ENCODE data around the gene COL28A1. TPM values are rescaled to one million over a fixed set of nuclear protein-coding genes. Genes with fewer than 3 reads are reported as not detected.

COL28A1 gene
- 1 to 10 TPM in 3 of 4 donors, under 1 TPM in 1; 0.60 to 4.4 (median 4.1) TPM for total RNA-seq

DNA sequence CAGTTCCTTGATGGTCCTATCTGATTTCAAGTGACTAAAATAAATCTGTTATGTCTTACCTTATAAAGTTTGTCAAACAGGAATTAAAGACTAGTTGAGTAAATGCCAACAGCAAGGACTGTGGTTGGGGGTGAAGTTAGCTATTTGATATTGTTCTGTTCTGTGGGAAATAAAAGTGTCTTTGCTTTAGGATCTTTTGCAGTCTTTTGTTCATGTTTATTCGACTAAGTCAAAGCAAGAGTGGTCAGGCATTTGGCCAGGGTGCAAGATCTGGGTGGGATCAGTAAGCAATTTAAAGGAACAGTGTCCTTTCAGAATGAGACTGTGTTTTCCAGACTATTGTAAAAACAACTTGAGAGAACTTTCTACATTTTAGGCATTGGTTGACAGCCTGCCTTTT lies at the start of gene COL28A1:
COL28A1 (minus strand) TSS at position 183 of the 400 bp plus-strand sequence. CDS start 2,998 bp downstream, outside the sequence.
- DNase-seq, result no peak
- Histone ChIP-seq H3K27me3 (no peaks in the 10 kb centered on the region), H3K27ac (no peak within 1 kb of the TSS), H3K4me3 (no peak within 1 kb of the TSS), H3K9me3 (no peaks in the 10 kb centered on the region), H3K4me1 (peaks cover 0 to 4% (median 0%) of the 10 kb centered on the region in 4 donors), H3K36me3 (no peaks in the 10 kb centered on the region)
- in situ Hi-C loops (cut with MboI; ENCODE audit: low pct_ligation_motif_present in 1 of 4, low pct_unique_long_range_greater_than_20kb in 1 of 4, low sequenced_read_pairs in 3 of 4), result loop anchor here in 3 of 4 donors (5.0 to 10.0 kb wide), 4 partner anchors 101 to 431 kb away; no protein-coding TSS in a partner anchor
- 29 to 45% methylated on average over 1 of the region's 1 CpG for WGBS, 2 donors (ENCODE audit: low coverage in 1 of 2)
- intact Hi-C loops (cut with DNase I; ENCODE audit: low total_unique reads), result no loop called here
- no peak for TF ChIP-seq EP300 (IDR thresholded peaks at IDR 0.05; ENCODE audit: low read depth)
- no peak for TF ChIP-seq POLR2A (IDR thresholded peaks at IDR 0.05)
- no peak for TF ChIP-seq POLR2AphosphoS5 (IDR thresholded peaks at IDR 0.05)
- TF ChIP-seq, protein P1, sequence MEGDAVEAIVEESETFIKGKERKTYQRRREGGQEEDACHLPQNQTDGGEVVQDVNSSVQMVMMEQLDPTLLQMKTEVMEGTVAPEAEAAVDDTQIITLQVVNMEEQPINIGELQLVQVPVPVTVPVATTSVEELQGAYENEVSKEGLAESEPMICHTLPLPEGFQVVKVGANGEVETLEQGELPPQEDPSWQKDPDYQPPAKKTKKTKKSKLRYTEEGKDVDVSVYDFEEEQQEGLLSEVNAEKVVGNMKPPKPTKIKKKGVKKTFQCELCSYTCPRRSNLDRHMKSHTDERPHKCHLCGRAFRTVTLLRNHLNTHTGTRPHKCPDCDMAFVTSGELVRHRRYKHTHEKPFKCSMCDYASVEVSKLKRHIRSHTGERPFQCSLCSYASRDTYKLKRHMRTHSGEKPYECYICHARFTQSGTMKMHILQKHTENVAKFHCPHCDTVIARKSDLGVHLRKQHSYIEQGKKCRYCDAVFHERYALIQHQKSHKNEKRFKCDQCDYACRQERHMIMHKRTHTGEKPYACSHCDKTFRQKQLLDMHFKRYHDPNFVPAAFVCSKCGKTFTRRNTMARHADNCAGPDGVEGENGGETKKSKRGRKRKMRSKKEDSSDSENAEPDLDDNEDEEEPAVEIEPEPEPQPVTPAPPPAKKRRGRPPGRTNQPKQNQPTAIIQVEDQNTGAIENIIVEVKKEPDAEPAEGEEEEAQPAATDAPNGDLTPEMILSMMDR (IDR thresholded peaks at IDR 0.05), result no peak

DNA sequence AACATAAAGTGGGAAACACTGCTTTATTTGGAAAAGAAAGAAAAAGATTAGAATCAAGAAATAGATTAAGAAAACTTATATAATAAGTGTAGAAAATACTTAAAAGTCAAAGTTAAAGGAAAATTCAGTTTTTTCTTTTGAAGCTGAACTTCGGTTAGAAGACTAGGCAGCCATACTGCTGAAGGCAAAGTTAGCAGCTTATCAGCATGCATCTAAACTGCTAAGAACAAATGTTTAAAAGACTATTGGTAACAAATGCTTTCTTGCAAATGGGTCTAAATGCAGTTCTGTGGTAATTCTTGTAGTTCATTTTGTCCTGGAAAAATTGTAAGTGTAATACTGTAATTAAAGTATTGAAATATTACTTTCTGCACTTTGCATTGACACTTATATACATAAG lies 49.0 kb upstream of the COL28A1 start:
- Histone ChIP-seq H3K4me3 (no peak overlapping the region), H3K4me1 (peaks cover 0 to 3% (median 0%) of the 10 kb centered on the region in 4 donors), H3K27me3 (no peaks in the 10 kb centered on the region), H3K27ac (no peak overlapping the region), H3K36me3 (peaks cover 0 to 7% (median 3%) of the 10 kb centered on the region in 4 donors), H3K9me3 (no peaks in the 10 kb centered on the region)
- TF ChIP-seq POLR2A (IDR thresholded peaks at IDR 0.05) (no peak), EP300 (IDR thresholded peaks at IDR 0.05; ENCODE audit: low read depth) (no peak), POLR2AphosphoS5 (IDR thresholded peaks at IDR 0.05) (no peak)
- TF ChIP-seq, protein P1 (IDR thresholded peaks at IDR 0.05), result no peak
- WGBS, 2 donors (ENCODE audit: low coverage in 1 of 2), result 80 to 92% methylated on average over 1 of the region's 1 CpG
- intact Hi-C loops (cut with DNase I; ENCODE audit: low total_unique reads), result no loop called here
- DNase-seq, result no peak
- in situ Hi-C loops (cut with MboI; ENCODE audit: low pct_ligation_motif_present in 1 of 4, low pct_unique_long_range_greater_than_20kb in 1 of 4, low sequenced_read_pairs in 3 of 4), result loop anchor here in 3 of 4 donors (25.0 kb wide), 1 partner anchor 628 kb away; no protein-coding TSS in a partner anchor

DNA sequence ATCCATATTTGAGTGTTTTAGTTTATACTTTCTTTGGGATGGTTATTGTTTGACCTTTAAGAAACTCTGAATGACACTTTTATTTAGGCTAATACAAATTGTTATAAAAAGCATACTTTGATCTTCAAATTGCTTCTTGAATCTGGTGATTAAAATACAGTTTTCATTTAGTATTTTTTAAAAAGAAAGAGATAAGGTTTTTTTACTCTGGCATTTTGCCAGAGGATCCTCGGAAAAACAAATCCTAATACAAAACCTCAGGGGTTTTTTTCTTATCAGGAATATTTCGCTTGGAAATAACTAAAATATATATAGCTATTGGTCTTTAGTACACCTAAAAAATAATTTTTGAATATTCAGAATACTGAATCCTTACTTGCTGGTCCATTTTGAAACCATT lies 48.1 kb upstream of the COL28A1 start:
- intact Hi-C loops (cut with DNase I; ENCODE audit: low total_unique reads) (no loop called here), in situ Hi-C loops (cut with MboI; ENCODE audit: low pct_ligation_motif_present in 1 of 4, low pct_unique_long_range_greater_than_20kb in 1 of 4, low sequenced_read_pairs in 3 of 4) (loop anchor here in 3 of 4 donors (25.0 kb wide), 1 partner anchor 629 kb away; no protein-coding TSS in a partner anchor)
- DNase-seq, result no peak
- Histone ChIP-seq H3K4me1 (peaks cover 0 to 3% (median 0%) of the 10 kb centered on the region in 4 donors), H3K4me3 (no peak overlapping the region), H3K36me3 (peaks cover 0 to 11% (median 3%) of the 10 kb centered on the region in 4 donors), H3K9me3 (no peaks in the 10 kb centered on the region), H3K27ac (no peak overlapping the region), H3K27me3 (no peaks in the 10 kb centered on the region)
- TF ChIP-seq POLR2A (IDR thresholded peaks at IDR 0.05), result no peak
- no peak for TF ChIP-seq POLR2AphosphoS5 (IDR thresholded peaks at IDR 0.05)
- no peak for TF ChIP-seq EP300 (IDR thresholded peaks at IDR 0.05; ENCODE audit: low read depth)
- TF ChIP-seq, protein P1 (IDR thresholded peaks at IDR 0.05), result no peak
- WGBS, 2 donors (ENCODE audit: low coverage in 1 of 2), result 85 to 92% methylated on average over 2 of the region's 2 CpGs

GRCh38 chr7:7582596-7582995 lies 46.9 kb upstream of the COL28A1 start:
- Histone ChIP-seq H3K4me1 (peaks cover 0 to 3% (median 0%) of the 10 kb centered on the region in 4 donors), H3K36me3 (peaks cover 0 to 11% (median 3%) of the 10 kb centered on the region in 4 donors), H3K9me3 (no peaks in the 10 kb centered on the region), H3K4me3 (no peak overlapping the region), H3K27me3 (no peaks in the 10 kb centered on the region), H3K27ac (no peak overlapping the region)
- intact Hi-C loops (cut with DNase I; ENCODE audit: low total_unique reads) (no loop called here), in situ Hi-C loops (cut with MboI; ENCODE audit: low pct_ligation_motif_present in 1 of 4, low pct_unique_long_range_greater_than_20kb in 1 of 4, low sequenced_read_pairs in 3 of 4) (loop anchor here in 3 of 4 donors (25.0 kb wide), 1 partner anchor 630 kb away; no protein-coding TSS in a partner anchor)
- WGBS, 2 donors (ENCODE audit: low coverage in 1 of 2), result 93 to 98% methylated on average over 1 of the region's 1 CpG
- TF ChIP-seq, protein P1 (IDR thresholded peaks at IDR 0.05), result no peak
- TF ChIP-seq POLR2A (IDR thresholded peaks at IDR 0.05) (no peak), EP300 (IDR thresholded peaks at IDR 0.05; ENCODE audit: low read depth) (no peak), POLR2AphosphoS5 (IDR thresholded peaks at IDR 0.05) (no peak)
- DNase-seq, result no peak
